Right kidney (tissue), 1 donor: Measurements from ENCODE around the gene GRM5.
"Not testable (repeated sequence)": the region's sequence is repeated elsewhere in the genome, so short reads cannot be mapped to it uniquely, and the experiment has no call there.

Experiments used
- DNase-seq: peaks from one replicate; pipeline ENCODE4 v3.0.0-alpha.2; 2016

GRM5 gene

GRCh38 chr11:88536616-88537265, 529.0 kb downstream of the GRM5 start:
- DNase-seq: no peak

GRCh38 chr11:88535916-88536547, 529.8 kb downstream of the GRM5 start:
- no peak for DNase-seq

GRCh38 chr11:88535266-88535665, 530.5 kb downstream of the GRM5 start:
- DNase-seq: no peak

GRCh38 chr11:88534706-88535105, 531.1 kb downstream of the GRM5 start:
- DNase-seq: not testable (repeated sequence)

- DNase-seq: no peak
Measured at GRCh38 chr11:88534185-88534584, 531.6 kb downstream of the GRM5 start.

GRCh38 chr11:88533001-88533400, 532.8 kb downstream of the GRM5 start:
- DNase-seq: no peak

GRCh38 chr11:88531831-88532230, 534.0 kb downstream of the GRM5 start:
- no peak for DNase-seq

- no peak for DNase-seq
Measured at GRCh38 chr11:88529426-88529825, 536.4 kb downstream of the GRM5 start.

GRCh38 chr11:88523386-88524071, 542.3 kb downstream of the GRM5 start:
- no peak for DNase-seq

- DNase-seq: no peak
Measured at GRCh38 chr11:88522624-88523385, 543.0 kb downstream of the GRM5 start.

- DNase-seq: no peak
Measured at GRCh38 chr11:88521799-88522201, 544.0 kb downstream of the GRM5 start.

- no peak for DNase-seq
Measured at GRCh38 chr11:88521399-88521798, 544.4 kb downstream of the GRM5 start.

- no peak for DNase-seq
Measured at GRCh38 chr11:88520391-88520790, 545.4 kb downstream of the GRM5 start.

- no peak for DNase-seq
Measured at GRCh38 chr11:88515002-88515401, 550.8 kb downstream of the GRM5 start.

GRCh38 chr11:88511006-88511405, 554.8 kb downstream of the GRM5 start:
- no peak for DNase-seq

GRCh38 chr11:88508759-88509581, 556.8 kb downstream of the GRM5 start:
- DNase-seq: peak; percentile 90

GRCh38 chr11:88508418-88508758, 557.4 kb downstream of the GRM5 start:
- peak; percentile 77 for DNase-seq

- no peak for DNase-seq
Measured at GRCh38 chr11:88507771-88508417, 557.9 kb downstream of the GRM5 start.

- DNase-seq: no peak
Measured at GRCh38 chr11:88501541-88501940, 564.2 kb downstream of the GRM5 start.

GRCh38 chr11:88495836-88496235, 569.9 kb downstream of the GRM5 start:
- DNase-seq: no peak

- no peak for DNase-seq
Measured at GRCh38 chr11:88494848-88495247, 570.9 kb downstream of the GRM5 start.

- DNase-seq: no peak
Measured at GRCh38 chr11:88491674-88492073, 574.1 kb downstream of the GRM5 start.
